H9 (cell line): Measurements from ENCODE around the gene STARD3. TPM values are rescaled to one million over a fixed set of nuclear protein-coding genes. Genes with fewer than 3 reads are reported as not detected.

Experiments used
- DNase-seq: peaks from one replicate; pipeline ENCODE4 v3.0.0-alpha.2; 2017
- H2AFZ ChIP-seq: one replicate; pipeline ENCODE4 v1.6.1; 2013; ENCODE audit warnings: mild to moderate bottlenecking, low read length, control low read depth, moderate library complexity
- H2AK5ac ChIP-seq: 2 replicates; pipeline ENCODE4 v1.6.1; 2013; ENCODE audit warnings: low read length, control low read depth, mixed read lengths; ENCODE audit not compliant: insufficient read length
- H2BK120ac ChIP-seq: one replicate; pipeline ENCODE4 v1.6.1; 2013; ENCODE audit warnings: low read depth, mild to moderate bottlenecking, low read length, control low read depth, inconsistent platforms; ENCODE audit not compliant: poor library complexity, severe bottlenecking
- H2BK12ac ChIP-seq: 2 replicates; pipeline ENCODE4 v1.6.1; 2013; ENCODE audit warnings: low read length, control low read depth, mixed read lengths, low read depth; ENCODE audit not compliant: insufficient read length
- H2BK15ac ChIP-seq: 2 replicates; pipeline ENCODE4 v1.6.1; 2013; ENCODE audit warnings: low read depth, low read length, control low read depth
- H2BK20ac ChIP-seq: one replicate; pipeline ENCODE4 v1.6.1; 2013; ENCODE audit warnings: low read depth, mild to moderate bottlenecking, low read length, control low read depth, inconsistent platforms; ENCODE audit not compliant: poor library complexity, severe bottlenecking
- H2BK5ac ChIP-seq: 2 replicates; pipeline ENCODE4 v1.6.1; 2013; ENCODE audit warnings: low read length, control low read depth, mixed read lengths; ENCODE audit not compliant: insufficient read length
- H3K14ac ChIP-seq: 2 replicates; pipeline ENCODE4 v1.6.1; 2013; ENCODE audit warnings: low read length, control low read depth; ENCODE audit not compliant: insufficient read depth
- H3K18ac ChIP-seq: 2 replicates; pipeline ENCODE4 v1.6.1; 2013; ENCODE audit warnings: low read depth, mild to moderate bottlenecking, mixed read lengths, low read length, control low read depth; ENCODE audit not compliant: insufficient read length
- H3K23ac ChIP-seq: 2 replicates; pipeline ENCODE4 v1.6.1; 2013; ENCODE audit warnings: low read length, control low read depth, mixed read lengths, low read depth; ENCODE audit not compliant: insufficient read length
- H3K23me2 ChIP-seq: 2 replicates; pipeline ENCODE4 v1.6.1; 2013; ENCODE audit warnings: low read depth, mild to moderate bottlenecking, mixed read lengths, low read length, control low read depth; ENCODE audit not compliant: insufficient read length, poor library complexity, severe bottlenecking
- H3K27ac ChIP-seq: 2 replicates; pipeline ENCODE4 v1.5.1; 2013; ENCODE audit warnings: low read length, control low read depth, mixed read lengths, low read depth; ENCODE audit not compliant: insufficient read length
- H3K27me3 ChIP-seq: 2 replicates; pipeline ENCODE4 v1.6.1; 2013; ENCODE audit warnings: low read length, control low read depth, inconsistent platforms; ENCODE audit not compliant: insufficient read depth
- H3K4ac ChIP-seq: 2 replicates; pipeline ENCODE4 v1.6.1; 2013; ENCODE audit warnings: low read depth, mild to moderate bottlenecking, control low read depth, inconsistent platforms, low read length, moderate library complexity
- H3K4me1 ChIP-seq: 2 replicates; pipeline ENCODE4 v1.6.1; 2013; ENCODE audit warnings: low read length, control low read depth, inconsistent platforms; ENCODE audit not compliant: insufficient read depth
- H3K4me2 ChIP-seq: 2 replicates; pipeline ENCODE4 v1.6.1; 2013; ENCODE audit warnings: low read length, control low read depth, mixed read lengths; ENCODE audit not compliant: insufficient read length, insufficient read depth
- H3K56ac ChIP-seq: 2 replicates; pipeline ENCODE4 v1.6.1; 2013; ENCODE audit warnings: low read depth, mild to moderate bottlenecking, mixed read lengths, low read length, control low read depth; ENCODE audit not compliant: insufficient read length
- H3K79me1 ChIP-seq: 2 replicates; pipeline ENCODE4 v1.6.1; 2013; ENCODE audit warnings: low read depth, mild to moderate bottlenecking, moderate library complexity, low read length, control low read depth, inconsistent platforms; ENCODE audit not compliant: insufficient read depth, poor library complexity, severe bottlenecking
- H3K79me2 ChIP-seq: 2 replicates; pipeline ENCODE4 v1.6.1; 2013; ENCODE audit warnings: low read length, control low read depth, inconsistent platforms; ENCODE audit not compliant: insufficient read depth
- H3K9ac ChIP-seq: 2 replicates; pipeline ENCODE4 v1.6.1; 2013; ENCODE audit warnings: low read length, control low read depth, mixed read lengths; ENCODE audit not compliant: insufficient read length; ENCODE audit errors: extremely low read depth
- H3K9me3 ChIP-seq: one replicate; pipeline ENCODE4 v1.6.1; 2013; ENCODE audit warnings: low read depth, low read length, inconsistent platforms; ENCODE audit not compliant: control insufficient read depth
- H3T11ph ChIP-seq: one replicate; pipeline ENCODE4 v1.6.1; 2013; ENCODE audit warnings: mild to moderate bottlenecking, low read length, control low read depth, inconsistent platforms
- H4K20me1 ChIP-seq: one replicate; pipeline ENCODE4 v1.6.1; 2013; ENCODE audit not compliant: control insufficient read depth, insufficient read length, insufficient read depth
- H4K5ac ChIP-seq: 2 replicates; pipeline ENCODE4 v1.6.1; 2013; ENCODE audit warnings: low read depth, mild to moderate bottlenecking, mixed read lengths, low read length, control low read depth; ENCODE audit not compliant: insufficient read length
- H4K8ac ChIP-seq: replicated peaks from 2 replicates; pipeline ENCODE4 v1.6.1; 2013; ENCODE audit warnings: low read length, control low read depth, mixed read lengths, low read depth; ENCODE audit not compliant: insufficient read length
- H4K91ac ChIP-seq: 2 replicates; pipeline ENCODE4 v1.6.1; 2013; ENCODE audit warnings: low read depth, mild to moderate bottlenecking, moderate library complexity, mixed read lengths, low read length, control low read depth; ENCODE audit not compliant: insufficient read length
- H3K27ac Mint-ChIP-seq, 3 experiments: 2 replicates in 2 of 3; 3 replicates in 1 of 3; pipeline ENCODE4 v1.8.0; 2020 to 2021; ENCODE audit warnings: mixed read lengths in 3 of 3, mild to moderate bottlenecking in 1 of 3, moderate library complexity in 1 of 3
- H3K27me3 Mint-ChIP-seq: 2 replicates; pipeline ENCODE4 v1.8.0; 2021; ENCODE audit warnings: low read depth, mild to moderate bottlenecking, moderate library complexity, mixed read lengths
- H3K36me3 Mint-ChIP-seq, 3 experiments: 2 replicates in 2 of 3; 3 replicates in 1 of 3; pipeline ENCODE4 v1.8.0; 2020 to 2021; ENCODE audit warnings: low read depth in 3 of 3, mixed read lengths in 3 of 3; ENCODE audit not compliant: insufficient read depth in 1 of 3
- H3K4me1 Mint-ChIP-seq, 2 experiments: 2 replicates each; pipeline ENCODE4 v1.8.0; 2020; ENCODE audit warnings: mixed read lengths in 2 of 2
- H3K4me3 Mint-ChIP-seq, 2 experiments: 2 replicates in 1 of 2; 3 replicates in 1 of 2; pipeline ENCODE4 v1.8.0; 2020 to 2021; ENCODE audit warnings: mild to moderate bottlenecking in 2 of 2, mixed read lengths in 2 of 2, moderate library complexity in 1 of 2
- H3K9me3 Mint-ChIP-seq, 2 experiments: 2 replicates in 1 of 2; 3 replicates in 1 of 2; pipeline ENCODE4 v1.8.0; 2020; ENCODE audit warnings: mild to moderate bottlenecking in 2 of 2, mixed read lengths in 2 of 2, moderate library complexity in 1 of 2
- WGBS: extraction: QIAGEN DNeasy Blood & Tissue Kit; methylation state at CpG from one replicate; pipeline ENCODE4 v1.1.7; 2013; ENCODE audit warnings: missing lambda C conversion rate, low lambda C conversion rate, mixed read lengths; ENCODE audit not compliant: insufficient read length; ENCODE audit errors: extremely low coverage; 5-methylcytosine and 5-hydroxymethylcytosine counted together
- total RNA-seq: library from RNA; stranded (reverse); gene quantifications from 2 replicates; pipeline ENCODE4 v1.2.1, GENCODE V29; 2021
- TF ChIP-seq, protein P1 (sequence below): fragments of 200-600 bp; sonication (generic); conservative IDR thresholded peaks from 3 replicates; pipeline ENCODE4 v1.8.0; 2021; ENCODE audit warnings: antibody characterized with exemption, mild to moderate bottlenecking

STARD3 gene
- total RNA-seq, 1 experiment from 2014 or later = 51.3 TPM

DNA sequence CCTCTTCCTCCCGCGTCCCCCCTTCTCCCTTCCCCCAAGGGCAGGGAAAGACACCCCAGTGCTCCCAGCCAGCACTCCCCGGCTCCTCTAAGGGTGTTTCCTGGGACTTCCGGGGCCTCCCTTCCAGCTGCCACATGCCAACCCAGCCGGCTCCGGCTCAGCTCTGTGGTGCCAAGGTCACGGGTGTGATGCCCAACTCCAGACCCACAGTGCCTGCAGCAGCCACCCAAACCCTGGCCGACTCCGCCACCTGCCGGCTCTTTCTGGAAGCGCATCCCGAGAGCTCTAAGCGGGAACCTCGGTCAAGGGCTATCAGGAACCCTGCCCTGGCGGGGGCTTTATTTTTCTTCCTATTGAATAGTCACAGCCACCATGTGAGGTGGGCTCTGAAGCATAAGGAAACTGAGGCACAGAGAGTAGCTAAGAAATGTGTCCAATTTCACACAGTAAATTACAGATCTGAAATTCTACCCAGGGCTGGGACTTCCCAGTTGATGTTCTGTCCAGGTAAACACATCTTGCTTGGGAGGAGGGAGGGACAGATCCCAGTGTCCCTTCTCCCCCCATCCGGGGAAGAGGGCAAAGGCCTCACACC, 13.5 kb upstream of the STARD3 start:
- Histone ChIP-seq H2BK20ac (no peak overlapping the region), H4K91ac (no peak overlapping the region), H3T11ph (no peak overlapping the region), H3K79me1 (no peaks in the 10 kb centered on the region), H4K8ac (no peak overlapping the region), H2AFZ (no peak overlapping the region), H3K9ac (no peak overlapping the region), H2BK5ac (no peak overlapping the region), H3K4ac (no peak overlapping the region), H3K27ac (no peak overlapping the region), H4K20me1 (no peaks in the 10 kb centered on the region), H2AK5ac (no peak overlapping the region), H3K23me2 (peaks cover 11% of the 10 kb centered on the region), H3K4me2 (no peak overlapping the region), H2BK15ac (no peak overlapping the region), H3K14ac (no peak overlapping the region), H3K23ac (no peak overlapping the region), H3K79me2 (no peaks in the 10 kb centered on the region), H3K27me3 (peaks cover 18% of the 10 kb centered on the region; the same call in 1 of the 2 replicates), H3K56ac (no peak overlapping the region), H2BK12ac (no peak overlapping the region), H4K5ac (no peak overlapping the region), H3K9me3 (no peaks in the 10 kb centered on the region), H3K4me1 (peaks cover under 1% of the 10 kb centered on the region; the same call in 1 of the 2 replicates), H2BK120ac (no peak overlapping the region), H3K18ac (no peak overlapping the region)
- TF ChIP-seq, protein P1, sequence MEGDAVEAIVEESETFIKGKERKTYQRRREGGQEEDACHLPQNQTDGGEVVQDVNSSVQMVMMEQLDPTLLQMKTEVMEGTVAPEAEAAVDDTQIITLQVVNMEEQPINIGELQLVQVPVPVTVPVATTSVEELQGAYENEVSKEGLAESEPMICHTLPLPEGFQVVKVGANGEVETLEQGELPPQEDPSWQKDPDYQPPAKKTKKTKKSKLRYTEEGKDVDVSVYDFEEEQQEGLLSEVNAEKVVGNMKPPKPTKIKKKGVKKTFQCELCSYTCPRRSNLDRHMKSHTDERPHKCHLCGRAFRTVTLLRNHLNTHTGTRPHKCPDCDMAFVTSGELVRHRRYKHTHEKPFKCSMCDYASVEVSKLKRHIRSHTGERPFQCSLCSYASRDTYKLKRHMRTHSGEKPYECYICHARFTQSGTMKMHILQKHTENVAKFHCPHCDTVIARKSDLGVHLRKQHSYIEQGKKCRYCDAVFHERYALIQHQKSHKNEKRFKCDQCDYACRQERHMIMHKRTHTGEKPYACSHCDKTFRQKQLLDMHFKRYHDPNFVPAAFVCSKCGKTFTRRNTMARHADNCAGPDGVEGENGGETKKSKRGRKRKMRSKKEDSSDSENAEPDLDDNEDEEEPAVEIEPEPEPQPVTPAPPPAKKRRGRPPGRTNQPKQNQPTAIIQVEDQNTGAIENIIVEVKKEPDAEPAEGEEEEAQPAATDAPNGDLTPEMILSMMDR = peak; percentile 95
- Mint-ChIP-seq H3K4me1 (peaks cover 36 to 49% of the 10 kb centered on the region in 2 experiments), H3K27me3 (peaks cover 93% of the 10 kb centered on the region), H3K27ac (no peak overlapping the region; a peak in 1 of 7 replicates), H3K4me3 (peak overlapping the region in 1 of 2 experiments; percentile 32; a peak in 1 of 5 replicates), H3K36me3 (no peaks in the 10 kb centered on the region; a peak in 1 of 7 replicates), H3K9me3 (no peaks in the 10 kb centered on the region; a peak in 1 of 5 replicates)
- DNase-seq = peak; percentile 91
- WGBS = no CpG with 5 or more reads among the region's 16 CpGs
